GM12874 (cell line): ENCODE data around the gene PRLR.

Experiments
- TF ChIP-seq, protein P1 (sequence below): IDR thresholded peaks from 2 replicates; pipeline ENCODE4 v1.5.1; 2011; ENCODE audit warnings: low read depth, mild to moderate bottlenecking, control low read depth, low read length, moderate library complexity; ENCODE audit not compliant: insufficient read depth

The PRLR gene

DNA sequence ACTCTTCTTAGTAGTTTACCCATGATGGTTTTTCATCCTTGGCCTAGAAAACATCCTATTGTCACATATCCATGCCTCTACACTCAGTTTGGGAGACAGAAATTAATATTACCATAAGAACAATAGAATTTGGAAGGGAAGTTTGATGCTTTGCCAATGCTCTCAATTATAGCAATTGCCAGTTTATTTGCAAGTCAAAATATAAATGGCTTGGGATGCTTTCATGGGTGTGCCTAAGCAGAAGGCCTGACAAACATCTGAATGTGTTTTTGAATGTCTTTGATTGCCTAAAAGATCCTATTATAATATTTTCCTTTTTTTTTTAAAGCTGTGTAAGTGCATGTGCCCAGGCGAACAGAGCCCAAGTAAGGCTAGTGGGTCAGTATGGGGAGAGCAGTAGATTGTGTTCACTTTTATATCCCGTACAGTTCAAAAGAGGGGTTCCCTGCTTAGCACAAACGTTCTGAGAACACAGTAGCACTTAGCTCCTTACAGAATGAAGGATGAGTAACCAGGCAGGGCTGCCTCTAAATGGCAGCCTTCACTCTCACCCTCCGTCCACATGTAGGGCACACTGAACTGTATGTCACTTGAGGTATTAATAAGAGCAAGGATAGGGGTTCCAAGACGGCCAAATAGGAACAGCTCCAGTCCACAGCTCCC lies 126.5 kb downstream of the PRLR start:
- TF ChIP-seq, protein P1, sequence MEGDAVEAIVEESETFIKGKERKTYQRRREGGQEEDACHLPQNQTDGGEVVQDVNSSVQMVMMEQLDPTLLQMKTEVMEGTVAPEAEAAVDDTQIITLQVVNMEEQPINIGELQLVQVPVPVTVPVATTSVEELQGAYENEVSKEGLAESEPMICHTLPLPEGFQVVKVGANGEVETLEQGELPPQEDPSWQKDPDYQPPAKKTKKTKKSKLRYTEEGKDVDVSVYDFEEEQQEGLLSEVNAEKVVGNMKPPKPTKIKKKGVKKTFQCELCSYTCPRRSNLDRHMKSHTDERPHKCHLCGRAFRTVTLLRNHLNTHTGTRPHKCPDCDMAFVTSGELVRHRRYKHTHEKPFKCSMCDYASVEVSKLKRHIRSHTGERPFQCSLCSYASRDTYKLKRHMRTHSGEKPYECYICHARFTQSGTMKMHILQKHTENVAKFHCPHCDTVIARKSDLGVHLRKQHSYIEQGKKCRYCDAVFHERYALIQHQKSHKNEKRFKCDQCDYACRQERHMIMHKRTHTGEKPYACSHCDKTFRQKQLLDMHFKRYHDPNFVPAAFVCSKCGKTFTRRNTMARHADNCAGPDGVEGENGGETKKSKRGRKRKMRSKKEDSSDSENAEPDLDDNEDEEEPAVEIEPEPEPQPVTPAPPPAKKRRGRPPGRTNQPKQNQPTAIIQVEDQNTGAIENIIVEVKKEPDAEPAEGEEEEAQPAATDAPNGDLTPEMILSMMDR = no peak

DNA sequence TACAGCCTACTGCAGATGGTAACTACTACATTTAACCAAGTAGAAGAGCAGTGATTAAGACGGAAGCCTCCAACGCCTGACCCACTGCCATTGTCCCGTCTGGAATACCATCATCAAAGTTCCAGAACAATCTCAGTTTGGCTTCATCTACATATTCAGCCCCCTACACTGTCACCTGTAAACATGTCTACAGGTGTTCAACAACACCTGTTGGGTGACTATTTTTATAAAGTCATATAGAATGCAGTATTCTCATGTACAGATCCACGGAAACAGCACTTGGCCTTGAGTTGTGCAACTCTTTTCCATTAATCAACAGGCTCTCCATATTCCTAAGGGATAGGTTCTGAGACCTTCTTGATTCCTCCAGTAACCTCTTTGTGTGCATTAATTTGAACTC lies 129.3 kb downstream of the PRLR start:
- TF ChIP-seq, protein P1 = no peak

DNA sequence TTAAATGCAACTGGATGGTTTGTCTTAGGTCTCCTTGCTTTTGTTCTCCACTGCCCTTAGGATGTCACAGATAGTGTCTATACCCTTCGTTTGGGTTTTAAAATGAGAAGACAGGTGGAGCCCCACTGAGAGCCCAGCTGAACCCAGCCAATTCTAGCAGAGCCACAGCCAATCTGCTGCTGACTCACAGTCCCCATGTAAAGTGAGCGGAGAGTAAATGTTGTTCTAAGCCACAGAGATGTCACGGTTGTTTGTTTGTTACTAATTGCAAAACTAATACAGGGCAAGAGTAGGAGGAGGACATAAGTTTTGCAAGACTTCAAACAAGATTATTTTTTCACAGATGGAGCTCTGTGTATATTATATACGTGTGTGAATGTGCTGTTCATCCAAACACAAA lies 132.1 kb downstream of the PRLR start:
- TF ChIP-seq, protein P1 = no peak

DNA sequence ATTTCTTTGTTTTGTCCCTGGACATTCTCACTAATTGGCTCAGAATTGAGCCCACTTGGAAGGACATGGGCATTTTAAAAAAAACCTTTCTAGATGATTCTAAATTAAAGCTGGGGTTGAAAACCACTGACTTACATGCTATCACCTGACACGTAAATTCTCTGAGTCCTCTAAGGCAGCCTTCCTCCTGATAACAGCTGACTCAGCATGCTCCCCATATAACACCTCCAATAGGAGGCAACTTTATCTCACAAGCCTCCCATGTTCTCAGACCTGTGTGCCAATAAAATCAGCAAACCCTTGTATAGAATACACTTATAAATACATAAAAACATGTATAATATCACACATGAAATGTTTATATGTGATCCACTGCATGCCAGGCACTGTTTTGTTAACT lies 133.4 kb downstream of the PRLR start:
- TF ChIP-seq, protein P1 = no peak

DNA sequence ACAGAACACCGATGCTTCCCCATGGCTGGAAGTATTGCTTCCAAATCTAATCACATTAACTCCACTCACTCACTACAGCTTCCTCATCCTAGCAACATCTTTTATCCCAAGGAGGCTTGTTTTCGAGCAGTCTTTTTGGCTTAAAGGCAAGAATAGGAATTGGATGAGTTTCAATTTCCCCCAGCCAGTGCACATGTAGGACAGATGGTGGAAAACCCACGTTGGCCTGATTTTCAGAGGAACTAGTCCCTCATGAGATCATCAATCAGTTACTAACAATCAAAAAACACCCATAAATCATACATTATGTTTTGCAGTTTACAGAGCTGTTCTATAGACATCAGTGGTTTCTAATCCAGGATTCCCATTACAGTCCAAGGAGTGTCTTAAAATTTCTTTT lies 134.1 kb downstream of the PRLR start:
- TF ChIP-seq, protein P1 = no peak

DNA sequence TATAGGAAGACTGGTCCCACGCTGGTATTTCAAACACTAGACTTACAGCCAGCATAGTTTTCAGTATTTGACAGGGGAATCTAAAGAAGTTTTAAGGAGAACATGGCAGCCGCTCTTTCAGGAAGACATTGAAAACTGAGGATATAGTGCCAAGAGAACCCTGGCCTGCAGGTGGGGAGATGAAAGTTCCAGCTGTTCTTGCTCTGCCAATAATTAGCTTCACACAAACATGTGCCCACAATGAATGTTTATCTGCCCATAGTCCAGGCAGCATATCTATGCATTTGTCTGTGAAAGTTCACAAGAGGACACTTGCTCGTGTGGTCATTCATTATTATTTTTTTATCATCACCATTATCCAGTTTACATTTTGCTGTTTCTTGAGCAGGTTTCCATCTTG lies 134.9 kb downstream of the PRLR start:
- TF ChIP-seq, protein P1 = no peak

DNA sequence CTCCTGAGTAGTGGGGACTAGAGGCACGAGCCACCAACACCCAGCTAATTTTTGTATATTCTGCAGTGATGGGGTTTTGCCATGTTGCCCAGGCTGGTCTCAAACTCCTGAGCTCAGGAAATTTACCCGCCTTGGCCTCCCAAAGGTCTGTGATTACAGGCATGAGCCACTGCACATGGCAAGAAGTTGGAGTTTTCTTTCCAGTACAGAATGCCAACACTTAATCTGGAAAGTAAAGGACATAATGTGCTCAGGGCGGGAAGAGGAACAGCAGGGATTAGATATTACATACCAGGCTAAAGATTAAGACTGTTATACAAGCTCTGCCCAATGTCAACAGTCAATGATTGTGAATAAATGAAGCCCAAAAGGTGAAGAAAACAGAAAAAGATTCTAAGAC lies 135.3 kb downstream of the PRLR start:
- TF ChIP-seq, protein P1 = no peak

DNA sequence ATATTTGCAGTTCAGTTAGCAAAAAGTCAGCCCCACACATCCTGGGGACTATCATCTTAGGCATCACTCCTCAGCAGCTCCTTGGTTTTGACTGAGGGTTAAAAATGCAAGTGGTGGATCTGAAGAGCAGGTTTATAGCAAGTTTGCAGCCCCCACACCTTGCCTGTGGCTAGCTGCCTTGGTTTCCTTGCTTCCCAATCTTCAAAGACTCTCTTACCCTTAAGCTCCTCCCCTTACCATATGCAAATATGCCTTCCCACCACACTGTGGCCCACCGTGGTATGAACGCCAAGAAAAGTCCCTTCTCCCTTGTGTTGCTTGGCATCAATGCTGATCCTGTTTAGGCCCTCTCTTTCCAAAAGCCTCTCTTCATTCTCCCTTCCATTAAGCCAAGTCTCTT lies 137.6 kb downstream of the PRLR start:
- TF ChIP-seq, protein P1 = no peak
